HepG2 (cell line): Measurements from ENCODE around the gene YAP1. TPM values are rescaled to one million over a fixed set of nuclear protein-coding genes. Genes with fewer than 3 reads are reported as not detected.
A peak's percentile ranks its signal among the peaks of the same experiment; 100 is the strongest.

ENCODE experiments used
- ATAC-seq: fragments of 200-7000 bp; cut with Tn5 transposase; 3 replicates; pipeline ENCODE4 v1.9.1; 2020; ENCODE audit warnings: mild to moderate bottlenecking, moderate library complexity
- BruUV-seq: library from RNA; stranded (reverse); fragments of 400-500 nt; replicated peaks from 2 replicates; lab custom pipeline; 2021; lab: Mats Ljungman, UMichigan
- CTCF ChIA-PET: fragments of 300-600 bp; formaldehyde crosslinking; extraction: SDS; loops from one replicate; lab custom pipeline; 2021; ENCODE audit warnings: low total read pairs, inconsistent platforms, low intra/inter-chr PET ratio; lab: Yijun Ruan, JAX
- POLR2A ChIA-PET: fragments of 350-600 bp; sonication (Branson Sonifier 250); formaldehyde crosslinking; loops from one replicate; lab custom pipeline; 2020; ENCODE audit warnings: antibody characterized with exemption, inconsistent platforms; lab: Yijun Ruan, JAX
- DNase-seq: peaks from one replicate; pipeline ENCODE4 v3.0.0-alpha.2; 2015; ENCODE audit warnings: low spot score
- FAIRE-seq: peaks from 3 replicates; lab custom pipeline; 2011; peaks lifted over from hg19 to GRCh38; lab: Jason Lieb, UNC
- H2AFZ ChIP-seq: one replicate; pipeline ENCODE4 v1.6.1; 2011; ENCODE audit warnings: low read length, inconsistent platforms
- H3K27ac ChIP-seq: fragments of 300-600 bp; 3 replicates; pipeline ENCODE4 v1.8.0; 2011; ENCODE audit warnings: mixed run types, mild to moderate bottlenecking, mixed read lengths, low read length, inconsistent platforms; ENCODE audit not compliant: insufficient read depth; ENCODE audit errors: extremely low read length
- H3K27me3 ChIP-seq, 2 experiments: fragments of 200-600 bp in 1 of 2; 2 replicates in 1 of 2; 3 replicates in 1 of 2; pipeline versions ENCODE4 v1.6.0 to v1.8.0; 2011; ENCODE audit warnings: low read length in 2 of 2, mild to moderate bottlenecking in 2 of 2, moderate library complexity in 2 of 2, inconsistent platforms in 1 of 2; ENCODE audit not compliant: insufficient read depth in 2 of 2, control insufficient read depth in 1 of 2
- H3K36me3 ChIP-seq, 2 experiments: fragments of 200-600 bp in 1 of 2; replicated peaks in 1 of 2; 2 replicates in 1 of 2; 3 replicates in 1 of 2; pipeline versions ENCODE4 v1.5.1 to v1.8.0; 2011; ENCODE audit warnings: low read length in 2 of 2, inconsistent platforms in 1 of 2; ENCODE audit not compliant: insufficient read depth in 2 of 2, control insufficient read depth in 1 of 2
- H3K4me1 ChIP-seq: 2 replicates; pipeline ENCODE4 v1.5.1; 2012; ENCODE audit warnings: low read length, inconsistent platforms; ENCODE audit not compliant: insufficient read depth
- H3K4me2 ChIP-seq: 2 replicates; pipeline ENCODE4 v1.6.0; 2011; ENCODE audit warnings: low read depth, low read length, inconsistent platforms
- H3K4me3 ChIP-seq, 3 experiments: fragments of 200-600 bp in 1 of 3; sonication (generic), shearing (Covaris generic) in 1 of 3; replicated peaks in 1 of 3; 2 replicates each; pipeline ENCODE4 v1.5.1; 2011 to 2016; ENCODE audit warnings: low read length in 3 of 3, inconsistent platforms in 2 of 3, low read depth in 2 of 3, mild to moderate bottlenecking in 2 of 3, control low read depth in 1 of 3, mixed read lengths in 1 of 3; ENCODE audit not compliant: insufficient read depth in 1 of 3
- H3K79me2 ChIP-seq: one replicate; pipeline ENCODE4 v1.6.1; 2011; ENCODE audit warnings: low read length, inconsistent platforms; ENCODE audit not compliant: insufficient read depth
- H3K9ac ChIP-seq: 2 replicates; pipeline ENCODE4 v1.6.0; 2011; ENCODE audit warnings: mild to moderate bottlenecking, low read depth, low read length, inconsistent platforms; ENCODE audit not compliant: insufficient read depth
- H3K9me3 ChIP-seq: 2 replicates; pipeline ENCODE4 v1.5.1; 2012; ENCODE audit warnings: mild to moderate bottlenecking, low read length
- H4K20me1 ChIP-seq: 2 replicates; pipeline ENCODE4 v1.6.0; 2011; ENCODE audit warnings: inconsistent platforms, mild to moderate bottlenecking, low read length, moderate library complexity; ENCODE audit not compliant: insufficient read depth
- ETV5 ChIP-seq: IDR thresholded peaks from 2 replicates; pipeline ENCODE4 v1.6.1; 2018; ENCODE audit warnings: missing biosample characterization, missing genetic modification reagents, inconsistent platforms, borderline replicate concordance
- GFI1 ChIP-seq: sonication (generic); formaldehyde crosslinking; IDR thresholded peaks from 2 replicates; pipeline ENCODE4 v1.5.0; 2020; ENCODE audit warnings: missing genetic modification reagents, mild to moderate bottlenecking, borderline replicate concordance
- MXD4 ChIP-seq: IDR thresholded peaks from 2 replicates; pipeline ENCODE4 v1.6.1; 2016; ENCODE audit warnings: mild to moderate bottlenecking, missing biosample characterization, missing genetic modification reagents
- NR2F6 ChIP-seq, 2 experiments: IDR thresholded peaks; 2 replicates each; pipeline ENCODE4 v1.6.1; 2016; ENCODE audit warnings: antibody characterized with exemption in 1 of 2, mild to moderate bottlenecking in 1 of 2
- NR3C1 ChIP-seq: sonication (generic); formaldehyde crosslinking; IDR thresholded peaks from 2 replicates; pipeline ENCODE4 v1.4.0; 2020; ENCODE audit warnings: missing genetic modification reagents
- POGZ ChIP-seq: sonication (generic); formaldehyde crosslinking; IDR thresholded peaks from 2 replicates; pipeline ENCODE4 v1.4.0; 2020; ENCODE audit warnings: mild to moderate bottlenecking, missing genetic modification reagents
- POLR2G ChIP-seq: fragments of 200-400 bp; formaldehyde crosslinking; IDR thresholded peaks from 2 replicates; pipeline ENCODE4 v1.6.1; 2018; ENCODE audit warnings: mild to moderate bottlenecking, low read depth, low read length, moderate library complexity
- SOX6 ChIP-seq, 2 experiments: fragments of 450-650 bp in 1 of 2; sonication (generic) in 1 of 2; formaldehyde crosslinking in 1 of 2; IDR thresholded peaks; 2 replicates each; pipeline versions ENCODE4 v1.4.0 to v1.6.1; 2017 to 2020; ENCODE audit warnings: antibody characterized with exemption in 1 of 2, mild to moderate bottlenecking in 1 of 2, missing genetic modification reagents in 1 of 2
- ZBTB3 ChIP-seq: sonication (generic); formaldehyde crosslinking; IDR thresholded peaks from 2 replicates; pipeline ENCODE4 v1.4.0; 2020; ENCODE audit warnings: low read depth, mild to moderate bottlenecking, moderate library complexity, missing genetic modification reagents, borderline replicate concordance
- ZNF24 ChIP-seq: fragments of 450-650 bp; IDR thresholded peaks from 2 replicates; pipeline ENCODE4 v1.6.1; 2017; ENCODE audit warnings: antibody characterized with exemption, mild to moderate bottlenecking
- ZNF335 ChIP-seq: sonication (generic); formaldehyde crosslinking; IDR thresholded peaks from 2 replicates; pipeline ENCODE4 v1.4.0; 2020; ENCODE audit warnings: missing genetic modification reagents
- ZNF792 ChIP-seq: IDR thresholded peaks from 2 replicates; pipeline ENCODE4 v1.6.1; 2016
- ZNF841 ChIP-seq: sonication (generic); formaldehyde crosslinking; IDR thresholded peaks from 2 replicates; pipeline ENCODE4 v1.8.1; 2023; ENCODE audit warnings: missing genetic modification reagents, borderline replicate concordance
- ZSCAN29 ChIP-seq: sonication (generic); formaldehyde crosslinking; conservative IDR thresholded peaks from 2 replicates; pipeline ENCODE4 v1.4.0; 2020; ENCODE audit warnings: mild to moderate bottlenecking, missing genetic modification reagents
- in situ Hi-C: cut with HindIII; loops from 2 replicates; pipeline ENCODE4 v1.10.0; 2017; ENCODE audit warnings: low pct_unique_long_range_greater_than_20kb; ENCODE audit not compliant: extremely low pct_ligation_motif_present
- intact Hi-C: fragments of 100-400 bp; cut with micrococcal nuclease; formaldehyde crosslinking; loops from one replicate; pipeline ENCODE4 v1.10.0; 2022; ENCODE audit not compliant: unreplicated experiment
- polyA plus RNA-seq, 8 experiments: library from polyadenylated mRNA; depleted of rRNA in 3 of 8; stranded (reverse) in 7 of 8; unstranded in 1 of 8; fragments of >200 nt; fragmentation: Illumina TruSeq in 4 of 8; extraction: Trizol in 4 of 8; gene quantifications; 2 replicates each; pipeline versions ENCODE4 v1.2.1 to v1.2.3, GENCODE V29; 2011 to 2016; ENCODE audit warnings: low read depth in 4 of 8, missing spikeins in 1 of 8, mixed read lengths in 1 of 8; ENCODE audit not compliant: insufficient read depth in 1 of 8
- total RNA-seq, 5 experiments: library from RNA; depleted of rRNA; stranded (reverse); fragments of >200 nt; fragmentation: Illumina TruSeq; extraction: Trizol; gene quantifications; 2 replicates each; pipeline ENCODE4 v1.2.3, GENCODE V29; 2016; ENCODE audit warnings: low read depth in 1 of 5
- TF ChIP-seq, protein P1 (sequence below): sonication (generic); formaldehyde crosslinking; IDR thresholded peaks from 2 replicates; pipeline ENCODE4 v1.9.0; 2022; ENCODE audit warnings: missing genetic modification reagents, mild to moderate bottlenecking, borderline replicate concordance
- TF ChIP-seq, protein P2 (sequence below): sonication (generic); formaldehyde crosslinking; IDR thresholded peaks from 2 replicates; pipeline ENCODE4 v1.8.1; 2023; ENCODE audit warnings: mild to moderate bottlenecking, missing genetic modification reagents
- TF ChIP-seq, protein P3 (sequence below): sonication (generic); formaldehyde crosslinking; IDR thresholded peaks from 2 replicates; pipeline ENCODE4 v1.4.0; 2020; ENCODE audit warnings: missing genetic modification reagents, mild to moderate bottlenecking, borderline replicate concordance

The YAP1 gene
- total and polyA plus RNA-seq, 2 of the 13 experiments (the other 11 are each of a cell fraction or from before 2014, with no cell fraction given) = 59.5 to 91.0 TPM

DNA sequence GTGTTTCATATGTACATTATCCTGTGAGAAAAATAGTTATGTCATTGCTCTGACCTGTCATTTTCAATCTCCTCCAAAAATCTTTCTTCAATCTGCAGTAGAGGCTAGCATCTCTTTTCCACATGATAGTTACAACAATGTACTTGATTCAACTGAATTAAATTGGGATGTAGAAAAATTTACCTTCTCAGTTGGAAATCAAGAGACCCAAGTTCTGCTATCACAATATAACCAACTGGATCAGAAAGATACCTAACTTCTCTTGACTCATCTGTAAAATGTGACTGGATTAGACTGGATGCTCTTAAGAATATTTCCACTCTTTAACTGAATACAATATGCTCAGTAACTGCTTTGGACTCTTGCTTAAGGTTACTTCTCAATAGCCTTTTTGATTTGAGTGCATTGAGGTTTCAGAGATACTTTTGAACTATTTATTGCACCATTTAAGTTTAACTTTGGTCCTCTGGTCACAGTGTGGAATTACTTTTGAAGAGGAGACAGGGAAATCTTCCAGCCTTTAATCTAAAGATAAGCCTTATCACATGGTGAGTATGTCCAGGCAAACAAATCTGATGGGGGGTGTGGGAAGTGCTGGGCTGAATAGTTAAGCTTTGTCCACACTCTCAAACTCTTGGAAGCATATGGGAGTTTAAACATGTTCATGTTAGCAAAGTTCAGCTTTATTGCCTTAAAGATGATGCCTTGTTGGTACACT is 82.3 kb downstream of the YAP1 start:
- Histone ChIP-seq H3K9ac (peak overlapping the region; percentile 59), H3K27ac (peak overlapping the region; percentile 95), H3K4me1 (peaks cover 93% of the 10 kb centered on the region), H3K36me3 (peaks cover 2 to 11% of the 10 kb centered on the region in 2 experiments; a peak in 4 of 5 replicates), H3K4me3 (peak overlapping the region in 1 of 3 experiments; percentile 7; a peak in 1 of 6 replicates), H3K9me3 (peaks cover 12% of the 10 kb centered on the region; the same call in 1 of the 2 replicates), H3K79me2 (peaks cover 36% of the 10 kb centered on the region), H2AFZ (no peak overlapping the region), H3K4me2 (peak overlapping the region; percentile 56), H4K20me1 (no peaks in the 10 kb centered on the region), H3K27me3 (no peaks in the 10 kb centered on the region)
- DNase-seq (peak; percentile 98), ATAC-seq (peak; percentile 93), FAIRE-seq (peak; percentile 63)
- intact Hi-C loops = loop anchor here (1.0 to 5.0 kb wide), 3 partner anchors 36 to 330 kb away; no protein-coding TSS in a partner anchor
- TSS peak; percentile 97 for BruUV-seq
- in situ Hi-C loops = no loop called here
- CTCF ChIA-PET = no interaction called here
- POLR2A ChIA-PET = interaction anchor here (0.6 to 1.6 kb wide), 3 partner anchors 75 to 77 kb away, joined by 3 to 5 read pairs (median 4); no protein-coding TSS in a partner anchor
- peak; percentile 65; the same call in 1 of the 2 replicates for TF ChIP-seq ZNF792 (CRISPR knock-in tag)
- TF ChIP-seq, protein P1, sequence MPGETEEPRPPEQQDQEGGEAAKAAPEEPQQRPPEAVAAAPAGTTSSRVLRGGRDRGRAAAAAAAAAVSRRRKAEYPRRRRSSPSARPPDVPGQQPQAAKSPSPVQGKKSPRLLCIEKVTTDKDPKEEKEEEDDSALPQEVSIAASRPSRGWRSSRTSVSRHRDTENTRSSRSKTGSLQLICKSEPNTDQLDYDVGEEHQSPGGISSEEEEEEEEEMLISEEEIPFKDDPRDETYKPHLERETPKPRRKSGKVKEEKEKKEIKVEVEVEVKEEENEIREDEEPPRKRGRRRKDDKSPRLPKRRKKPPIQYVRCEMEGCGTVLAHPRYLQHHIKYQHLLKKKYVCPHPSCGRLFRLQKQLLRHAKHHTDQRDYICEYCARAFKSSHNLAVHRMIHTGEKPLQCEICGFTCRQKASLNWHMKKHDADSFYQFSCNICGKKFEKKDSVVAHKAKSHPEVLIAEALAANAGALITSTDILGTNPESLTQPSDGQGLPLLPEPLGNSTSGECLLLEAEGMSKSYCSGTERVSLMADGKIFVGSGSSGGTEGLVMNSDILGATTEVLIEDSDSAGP (CRISPR knock-in tag) = no peak
- TF ChIP-seq POLR2G = peak; percentile 44; the same call in 1 of the 2 replicates
- TF ChIP-seq, protein P2, sequence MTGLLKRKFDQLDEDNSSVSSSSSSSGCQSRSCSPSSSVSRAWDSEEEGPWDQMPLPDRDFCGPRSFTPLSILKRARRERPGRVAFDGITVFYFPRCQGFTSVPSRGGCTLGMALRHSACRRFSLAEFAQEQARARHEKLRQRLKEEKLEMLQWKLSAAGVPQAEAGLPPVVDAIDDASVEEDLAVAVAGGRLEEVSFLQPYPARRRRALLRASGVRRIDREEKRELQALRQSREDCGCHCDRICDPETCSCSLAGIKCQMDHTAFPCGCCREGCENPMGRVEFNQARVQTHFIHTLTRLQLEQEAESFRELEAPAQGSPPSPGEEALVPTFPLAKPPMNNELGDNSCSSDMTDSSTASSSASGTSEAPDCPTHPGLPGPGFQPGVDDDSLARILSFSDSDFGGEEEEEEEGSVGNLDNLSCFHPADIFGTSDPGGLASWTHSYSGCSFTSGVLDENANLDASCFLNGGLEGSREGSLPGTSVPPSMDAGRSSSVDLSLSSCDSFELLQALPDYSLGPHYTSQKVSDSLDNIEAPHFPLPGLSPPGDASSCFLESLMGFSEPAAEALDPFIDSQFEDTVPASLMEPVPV (CRISPR knock-in tag) = no peak
- peak; percentile 78 for TF ChIP-seq POGZ (CRISPR knock-in tag)
- TF ChIP-seq GFI1 (CRISPR knock-in tag) = peak; percentile 98
- TF ChIP-seq SOX6 (IDR thresholded peaks at IDR 0.05) = no peak
- peak; percentile 97 for TF ChIP-seq SOX6 (CRISPR knock-in tag; IDR thresholded peaks at IDR 0.05)
- TF ChIP-seq ETV5 (CRISPR knock-in tag) = peak; percentile 70; the same call in 1 of the 2 replicates
- no peak for TF ChIP-seq NR3C1 (CRISPR knock-in tag)
- no peak for TF ChIP-seq ZBTB3 (CRISPR knock-in tag)
- TF ChIP-seq ZNF841 (CRISPR knock-in tag) = 0 out of 2 replicates have a peak, but pooled peaks have one; percentile 28
- 0 out of 2 replicates have a peak, but pooled peaks have one; percentile 26 for TF ChIP-seq MXD4 (CRISPR knock-in tag)
- TF ChIP-seq, protein P3, sequence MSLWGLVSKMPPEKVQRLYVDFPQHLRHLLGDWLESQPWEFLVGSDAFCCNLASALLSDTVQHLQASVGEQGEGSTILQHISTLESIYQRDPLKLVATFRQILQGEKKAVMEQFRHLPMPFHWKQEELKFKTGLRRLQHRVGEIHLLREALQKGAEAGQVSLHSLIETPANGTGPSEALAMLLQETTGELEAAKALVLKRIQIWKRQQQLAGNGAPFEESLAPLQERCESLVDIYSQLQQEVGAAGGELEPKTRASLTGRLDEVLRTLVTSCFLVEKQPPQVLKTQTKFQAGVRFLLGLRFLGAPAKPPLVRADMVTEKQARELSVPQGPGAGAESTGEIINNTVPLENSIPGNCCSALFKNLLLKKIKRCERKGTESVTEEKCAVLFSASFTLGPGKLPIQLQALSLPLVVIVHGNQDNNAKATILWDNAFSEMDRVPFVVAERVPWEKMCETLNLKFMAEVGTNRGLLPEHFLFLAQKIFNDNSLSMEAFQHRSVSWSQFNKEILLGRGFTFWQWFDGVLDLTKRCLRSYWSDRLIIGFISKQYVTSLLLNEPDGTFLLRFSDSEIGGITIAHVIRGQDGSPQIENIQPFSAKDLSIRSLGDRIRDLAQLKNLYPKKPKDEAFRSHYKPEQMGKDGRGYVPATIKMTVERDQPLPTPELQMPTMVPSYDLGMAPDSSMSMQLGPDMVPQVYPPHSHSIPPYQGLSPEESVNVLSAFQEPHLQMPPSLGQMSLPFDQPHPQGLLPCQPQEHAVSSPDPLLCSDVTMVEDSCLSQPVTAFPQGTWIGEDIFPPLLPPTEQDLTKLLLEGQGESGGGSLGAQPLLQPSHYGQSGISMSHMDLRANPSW (CRISPR knock-in tag) = peak; percentile 82; the same call in 1 of the 2 replicates
- TF ChIP-seq NR2F6 (IDR thresholded peaks at IDR 0.05) = peak; percentile 83
- TF ChIP-seq NR2F6 (CRISPR knock-in tag; IDR thresholded peaks at IDR 0.05) = peak; percentile 72
- 0 out of 2 replicates have a peak, but pooled peaks have one; percentile 29 for TF ChIP-seq ZNF335 (CRISPR knock-in tag)
- peak; percentile 16; the same call in 1 of the 2 replicates for TF ChIP-seq ZNF24
- 0 out of 2 replicates have a peak, but pooled peaks have one; percentile 44 for TF ChIP-seq ZSCAN29 (CRISPR knock-in tag)
